ENCODE measurements around the gene ARHGEF28.

ARHGEF28 gene

DNA sequence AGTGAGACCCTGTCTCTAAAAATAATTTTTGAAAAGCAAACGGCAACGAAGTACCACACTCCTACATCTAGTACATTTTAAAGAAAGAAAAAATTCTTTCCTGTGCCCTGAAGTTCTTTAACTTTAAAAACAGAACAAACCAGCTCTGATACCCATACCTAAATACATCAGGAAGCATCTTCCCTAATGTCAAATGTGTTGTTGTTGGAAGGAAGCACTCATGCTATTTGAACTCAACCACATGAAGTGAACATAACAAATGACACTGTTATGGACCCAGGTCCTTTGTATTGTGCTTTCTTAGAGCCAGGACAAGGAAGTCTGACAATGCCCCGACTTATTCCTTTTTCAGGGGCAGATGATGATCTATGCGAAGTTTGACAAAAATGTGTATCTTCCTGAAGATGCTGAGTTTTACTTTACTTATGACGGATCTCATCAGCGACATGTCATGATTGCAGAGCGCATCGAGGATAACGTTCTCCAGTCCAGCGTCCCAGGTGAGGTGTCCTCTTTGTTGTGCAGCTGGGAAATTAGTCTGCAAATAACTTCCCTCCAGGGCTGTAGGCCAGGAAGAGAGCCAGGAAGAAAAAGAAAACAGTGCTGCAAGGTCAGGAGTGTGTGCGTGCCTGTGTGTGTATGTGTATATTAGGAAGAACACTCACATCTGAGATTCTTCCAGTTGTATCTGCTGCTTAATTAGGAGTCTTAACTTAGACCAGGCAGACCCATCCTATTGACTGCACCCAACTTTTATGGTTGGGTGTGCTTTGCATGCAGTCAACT lies 123.7 kb downstream of the ARHGEF28 start:
- Histone ChIP-seq H3K27me3 (ENCODE audit: insufficient read depth, low read length) (no peaks in the 10 kb centered on the region), H3K9ac (ENCODE audit: low read depth, low read length) (no peak overlapping the region), H3K4me1 (ENCODE audit: insufficient read depth, low read length) (peaks cover 12% of the 10 kb centered on the region; the same call in 1 of the 2 replicates), H3K36me3 (ENCODE audit: insufficient read depth, low read depth, low read length) (no peaks in the 10 kb centered on the region), H3K9me3 (ENCODE audit: insufficient read depth, low read depth, low read length) (no peaks in the 10 kb centered on the region), H3K27ac (ENCODE audit: low read length) (no peak overlapping the region), H3K4me3 (ENCODE audit: low read length) (no peak overlapping the region)

DNA sequence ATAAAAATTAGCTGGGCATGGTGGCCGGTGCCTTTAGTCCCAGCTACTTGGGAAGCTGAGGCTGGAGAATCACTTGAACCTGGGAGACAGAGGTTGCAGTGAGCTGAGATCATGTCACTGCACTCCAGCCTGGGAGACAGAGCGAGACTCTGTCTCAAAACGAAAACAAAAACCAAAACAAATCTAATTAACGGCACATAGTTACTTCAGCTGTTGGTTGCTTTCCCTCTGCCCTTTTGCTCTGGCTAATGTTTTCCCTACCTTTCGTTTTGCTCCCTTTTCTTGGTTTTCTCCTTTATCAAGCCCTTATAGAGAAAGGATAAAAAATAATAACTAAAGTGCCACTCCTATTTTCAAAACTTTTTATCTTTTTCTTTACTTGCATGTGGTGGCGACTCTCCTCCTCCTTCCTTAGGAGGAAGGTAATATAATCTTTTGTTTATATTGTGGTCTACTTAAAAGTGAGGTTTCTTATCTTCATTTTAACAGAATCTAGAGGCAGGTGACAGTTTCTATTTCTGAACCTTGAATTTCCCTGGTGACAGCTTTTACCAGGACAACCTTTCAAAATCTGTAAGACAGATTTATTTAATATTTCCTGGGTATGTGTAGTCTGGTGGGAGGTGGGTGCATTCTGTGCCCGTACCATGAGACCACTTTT lies 125.4 kb downstream of the ARHGEF28 start:
- Histone ChIP-seq H3K36me3 (ENCODE audit: insufficient read depth, low read depth, low read length) (no peaks in the 10 kb centered on the region), H3K9me3 (ENCODE audit: insufficient read depth, low read depth, low read length) (no peaks in the 10 kb centered on the region), H3K27me3 (ENCODE audit: insufficient read depth, low read length) (no peaks in the 10 kb centered on the region), H3K27ac (ENCODE audit: low read length) (no peak overlapping the region), H3K4me1 (ENCODE audit: insufficient read depth, low read length) (peaks cover 12% of the 10 kb centered on the region; the same call in 1 of the 2 replicates), H3K4me3 (ENCODE audit: low read length) (no peak overlapping the region), H3K9ac (ENCODE audit: low read depth, low read length) (no peak overlapping the region)

DNA sequence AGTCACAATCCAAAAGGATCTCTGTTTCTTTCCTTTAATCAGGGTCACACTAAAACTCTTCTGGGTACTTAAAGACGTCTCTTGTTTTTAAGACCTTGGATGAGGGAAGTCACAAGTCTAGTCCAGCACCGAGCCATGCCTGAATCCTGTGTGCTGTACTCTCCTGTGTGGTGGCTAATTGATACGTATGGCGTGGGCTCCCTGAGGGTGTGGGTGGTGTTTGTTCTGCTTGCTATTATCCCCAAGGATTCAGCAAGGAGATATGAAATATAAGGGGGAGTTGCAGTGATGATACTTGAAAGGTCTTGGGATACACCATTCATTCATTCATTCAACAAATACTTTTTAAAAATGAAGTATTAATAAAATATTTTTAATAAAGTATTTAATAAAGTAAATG lies 128.3 kb downstream of the ARHGEF28 start:
- H3K27me3 ChIP-seq (ENCODE audit: insufficient read depth, low read length) = no peaks in the 10 kb centered on the region
- no peaks in the 10 kb centered on the region for H3K9me3 ChIP-seq (ENCODE audit: insufficient read depth, low read depth, low read length)
- no peaks in the 10 kb centered on the region for H3K36me3 ChIP-seq (ENCODE audit: insufficient read depth, low read depth, low read length)
- no peak overlapping the region for H3K4me3 ChIP-seq (ENCODE audit: low read length)
- no peaks in the 10 kb centered on the region for H3K4me1 ChIP-seq (ENCODE audit: insufficient read depth, low read length)
- H3K9ac ChIP-seq (ENCODE audit: low read depth, low read length) = no peak overlapping the region
- H3K27ac ChIP-seq (ENCODE audit: low read length) = no peak overlapping the region

DNA sequence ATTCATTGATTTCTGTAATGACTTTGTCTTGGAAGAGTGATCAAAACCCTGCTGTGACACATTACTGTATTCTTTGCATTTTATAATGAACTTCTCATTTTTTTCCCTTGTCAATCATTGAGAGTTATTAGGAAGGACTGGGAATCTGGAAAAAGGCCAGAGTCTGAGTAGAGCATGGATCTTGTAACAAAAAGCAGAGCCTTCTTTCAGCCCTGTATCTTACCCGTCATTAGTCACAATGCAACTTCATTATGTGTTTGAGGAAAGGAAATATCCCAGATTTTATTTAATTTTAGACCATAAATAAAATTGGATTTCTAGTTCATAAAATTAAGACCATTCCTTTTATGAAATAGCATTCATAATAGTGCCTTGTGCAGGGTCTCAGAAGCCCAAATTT lies 131.4 kb downstream of the ARHGEF28 start:
- no peak overlapping the region for H3K27ac ChIP-seq (ENCODE audit: low read length)
- no peak overlapping the region for H3K9ac ChIP-seq (ENCODE audit: low read depth, low read length)
- H3K4me3 ChIP-seq (ENCODE audit: low read length) = no peak overlapping the region
- no peaks in the 10 kb centered on the region for H3K4me1 ChIP-seq (ENCODE audit: insufficient read depth, low read length)
- H3K27me3 ChIP-seq (ENCODE audit: insufficient read depth, low read length) = no peaks in the 10 kb centered on the region
- H3K9me3 ChIP-seq (ENCODE audit: insufficient read depth, low read depth, low read length) = no peaks in the 10 kb centered on the region
- no peaks in the 10 kb centered on the region for H3K36me3 ChIP-seq (ENCODE audit: insufficient read depth, low read depth, low read length)

DNA sequence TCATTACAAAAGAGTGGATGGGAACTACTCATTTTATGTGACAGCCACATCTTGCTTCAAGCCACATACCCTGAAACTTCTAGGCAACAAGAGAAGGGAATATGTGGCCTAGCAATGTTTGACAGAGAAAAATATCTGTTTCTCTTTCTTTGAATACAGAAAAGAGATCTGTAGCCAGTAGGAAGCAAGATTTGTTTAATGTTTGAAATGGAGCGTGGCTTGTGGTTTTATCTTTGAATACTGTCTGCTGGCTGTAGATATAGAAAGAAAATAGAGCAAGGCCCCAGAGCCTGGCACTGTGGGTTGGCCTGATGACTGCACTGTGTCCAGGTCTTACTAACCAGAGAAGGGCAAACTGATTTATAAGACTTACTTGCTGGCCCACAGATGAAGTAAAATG lies 133.8 kb downstream of the ARHGEF28 start:
- no peak overlapping the region for H3K27ac ChIP-seq (ENCODE audit: low read length)
- H3K36me3 ChIP-seq (ENCODE audit: insufficient read depth, low read depth, low read length) = no peaks in the 10 kb centered on the region

DNA sequence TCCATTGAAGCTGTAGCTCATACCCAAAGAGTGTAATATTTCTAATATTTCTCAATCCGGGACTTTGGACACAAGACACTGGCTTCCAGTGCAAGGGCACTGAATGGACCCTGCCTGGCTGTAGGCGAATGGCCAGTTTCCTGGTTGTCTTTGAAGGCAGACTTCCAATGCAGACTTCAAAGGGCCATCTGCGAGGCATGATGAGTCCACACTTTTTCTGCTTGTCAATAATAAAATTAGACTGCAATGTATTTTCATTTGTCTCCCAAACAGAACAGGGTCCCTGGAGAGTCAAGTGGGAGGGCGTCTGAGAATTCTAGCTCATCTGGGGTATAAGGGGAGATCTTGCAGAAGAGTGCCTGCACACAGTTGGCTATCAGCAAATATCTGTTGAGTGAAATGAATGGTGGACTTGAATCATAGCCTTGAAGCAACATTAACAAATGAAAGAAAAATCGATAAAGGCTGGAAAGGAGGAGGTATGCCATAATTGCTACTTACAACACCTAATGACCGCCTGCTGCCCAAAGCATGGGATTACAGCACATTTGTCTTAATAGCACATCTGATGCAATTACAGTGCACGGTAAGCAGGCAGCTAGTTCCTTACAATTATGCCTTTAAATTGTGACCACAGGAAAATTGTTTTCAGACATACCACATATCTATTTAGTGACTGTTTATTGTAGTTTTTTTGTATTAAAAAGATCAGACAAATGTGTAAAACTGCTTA lies 137.5 kb downstream of the ARHGEF28 start:
- Histone ChIP-seq H3K27me3 (ENCODE audit: insufficient read depth, low read length) (no peaks in the 10 kb centered on the region), H3K9me3 (ENCODE audit: insufficient read depth, low read depth, low read length) (peaks cover 16% of the 10 kb centered on the region), H3K27ac (ENCODE audit: low read length) (no peak overlapping the region), H3K36me3 (ENCODE audit: insufficient read depth, low read depth, low read length) (no peaks in the 10 kb centered on the region), H3K9ac (ENCODE audit: low read depth, low read length) (no peak overlapping the region), H3K4me3 (ENCODE audit: low read length) (no peak overlapping the region), H3K4me1 (ENCODE audit: insufficient read depth, low read length) (no peaks in the 10 kb centered on the region)

More for the DNA sequence above, 133.8 kb downstream of the ARHGEF28 start:
- H3K9me3 ChIP-seq (ENCODE audit: insufficient read depth, low read depth, low read length) = no peaks in the 10 kb centered on the region
- H3K27me3 ChIP-seq (ENCODE audit: insufficient read depth, low read length) = no peaks in the 10 kb centered on the region
- H3K4me1 ChIP-seq (ENCODE audit: insufficient read depth, low read length) = no peaks in the 10 kb centered on the region
- H3K4me3 ChIP-seq (ENCODE audit: low read length) = no peak overlapping the region
- H3K9ac ChIP-seq (ENCODE audit: low read depth, low read length) = no peak overlapping the region

DNA sequence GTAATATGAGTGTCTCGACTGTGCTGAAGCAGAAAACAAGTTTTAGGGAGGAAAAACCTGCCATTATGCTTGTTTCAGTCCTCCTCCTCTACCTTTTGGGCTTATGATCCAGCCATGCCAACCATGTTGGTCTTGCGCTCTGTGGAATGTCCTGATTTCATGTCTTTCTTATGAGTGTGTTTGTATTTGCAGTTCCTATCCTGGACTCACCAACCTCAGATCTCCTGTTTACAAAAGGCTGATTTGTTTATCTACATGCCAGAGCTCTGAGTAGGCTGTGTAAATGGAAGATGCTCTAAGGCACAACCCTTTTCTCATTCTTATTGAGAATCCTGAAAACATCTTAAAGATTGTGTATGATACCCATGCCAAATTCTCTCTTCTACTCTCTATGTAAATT lies 138.6 kb downstream of the ARHGEF28 start:
- no peak overlapping the region for H3K4me3 ChIP-seq (ENCODE audit: low read length)
- no peaks in the 10 kb centered on the region for H3K27me3 ChIP-seq (ENCODE audit: insufficient read depth, low read length)
- no peaks in the 10 kb centered on the region for H3K4me1 ChIP-seq (ENCODE audit: insufficient read depth, low read length)
- H3K9me3 ChIP-seq (ENCODE audit: insufficient read depth, low read depth, low read length) = peaks cover 26% of the 10 kb centered on the region
- no peak overlapping the region for H3K9ac ChIP-seq (ENCODE audit: low read depth, low read length)
- H3K36me3 ChIP-seq (ENCODE audit: insufficient read depth, low read depth, low read length) = no peaks in the 10 kb centered on the region
- H3K27ac ChIP-seq (ENCODE audit: low read length) = no peak overlapping the region

DNA sequence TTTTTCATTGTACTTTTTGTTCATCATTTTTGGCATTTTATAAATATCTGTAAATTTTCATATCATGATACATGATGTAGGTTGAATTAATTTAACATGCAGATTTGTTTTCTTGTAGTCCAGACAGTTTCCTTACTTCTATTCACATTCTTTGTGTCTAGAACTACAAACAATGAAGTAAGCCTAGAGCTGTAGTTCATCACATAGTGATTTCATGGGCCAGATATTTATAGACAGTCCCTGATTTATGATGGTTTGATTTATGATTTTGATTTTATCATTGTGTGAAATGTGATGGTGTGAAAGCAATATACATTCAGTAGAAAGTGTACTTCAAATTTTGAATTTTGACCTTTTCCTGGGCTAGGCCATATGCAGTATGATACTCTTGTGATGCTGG lies 139.0 kb downstream of the ARHGEF28 start:
- Histone ChIP-seq H3K9ac (ENCODE audit: low read depth, low read length) (no peak overlapping the region), H3K4me3 (ENCODE audit: low read length) (no peak overlapping the region), H3K36me3 (ENCODE audit: insufficient read depth, low read depth, low read length) (no peaks in the 10 kb centered on the region), H3K27ac (ENCODE audit: low read length) (no peak overlapping the region), H3K9me3 (ENCODE audit: insufficient read depth, low read depth, low read length) (peaks cover 26% of the 10 kb centered on the region), H3K27me3 (ENCODE audit: insufficient read depth, low read length) (no peaks in the 10 kb centered on the region), H3K4me1 (ENCODE audit: insufficient read depth, low read length) (no peaks in the 10 kb centered on the region)

DNA sequence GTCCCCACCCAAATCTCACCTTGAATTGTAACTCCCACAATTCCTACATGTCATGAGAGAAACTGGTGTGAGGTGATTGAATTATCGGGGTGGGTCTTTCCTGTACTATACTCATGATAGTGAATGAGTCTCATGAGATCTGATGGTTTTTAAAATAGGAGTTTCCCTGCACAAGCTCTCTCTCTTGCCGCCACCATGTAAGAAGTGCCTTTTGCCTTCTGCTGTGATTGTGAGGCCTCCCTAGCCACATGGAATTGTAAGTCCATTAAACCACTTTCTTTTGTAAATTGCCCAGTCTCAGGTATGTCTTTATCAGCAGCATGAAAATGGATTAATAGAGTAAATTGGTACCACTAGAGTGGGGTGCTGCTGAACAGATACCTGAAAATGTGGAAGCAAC lies 140.9 kb downstream of the ARHGEF28 start:
- Histone ChIP-seq H3K27me3 (ENCODE audit: insufficient read depth, low read length) (no peaks in the 10 kb centered on the region), H3K4me3 (ENCODE audit: low read length) (no peak overlapping the region), H3K9ac (ENCODE audit: low read depth, low read length) (no peak overlapping the region), H3K36me3 (ENCODE audit: insufficient read depth, low read depth, low read length) (no peaks in the 10 kb centered on the region), H3K9me3 (ENCODE audit: insufficient read depth, low read depth, low read length) (peaks cover 26% of the 10 kb centered on the region), H3K27ac (ENCODE audit: low read length) (no peak overlapping the region), H3K4me1 (ENCODE audit: insufficient read depth, low read length) (no peaks in the 10 kb centered on the region)

DNA sequence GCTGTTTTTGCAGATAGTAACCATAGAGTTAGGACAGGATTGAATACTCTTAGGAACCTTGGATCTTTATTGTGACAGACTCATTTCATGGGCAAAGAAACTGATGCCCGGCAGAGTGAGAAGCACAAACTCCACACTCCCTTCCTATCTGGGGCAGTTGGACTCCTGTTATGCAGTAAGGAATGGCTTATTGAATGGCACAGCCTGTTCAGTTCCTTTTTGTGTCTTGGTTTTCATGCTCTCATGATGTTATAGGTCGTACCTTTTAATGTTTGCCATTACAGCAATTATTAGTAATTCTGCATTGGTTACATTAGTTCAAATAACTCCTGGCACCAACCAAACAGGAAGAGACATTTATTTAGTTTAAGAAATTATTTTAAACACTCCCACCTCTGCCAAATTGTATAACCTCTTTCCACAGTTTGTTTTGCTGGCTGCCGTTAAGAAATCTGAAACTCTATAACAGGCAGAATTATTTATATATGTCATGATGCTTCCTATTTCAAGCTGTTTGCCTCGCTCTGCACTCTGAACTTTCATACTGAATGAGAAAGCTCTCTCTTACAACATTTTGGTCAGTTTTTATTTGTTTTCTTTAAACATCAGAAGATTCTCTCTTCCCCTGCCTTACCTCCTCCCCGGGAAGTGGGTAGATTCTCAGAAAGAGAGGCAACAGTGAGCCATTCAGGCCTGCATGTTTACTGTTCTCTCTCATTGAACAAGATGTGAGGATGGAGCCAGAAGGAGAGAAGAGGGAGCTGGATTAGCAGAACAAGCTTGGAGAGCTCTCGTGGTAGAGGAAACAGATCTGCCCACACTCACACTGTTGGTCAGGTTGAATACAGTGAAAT lies 144.4 kb downstream of the ARHGEF28 start:
- Histone ChIP-seq H3K27me3 (ENCODE audit: insufficient read depth, low read length) (no peaks in the 10 kb centered on the region), H3K27ac (ENCODE audit: low read length) (no peak overlapping the region), H3K4me3 (ENCODE audit: low read length) (no peak overlapping the region), H3K36me3 (ENCODE audit: insufficient read depth, low read depth, low read length) (no peaks in the 10 kb centered on the region), H3K9ac (ENCODE audit: low read depth, low read length) (no peak overlapping the region), H3K9me3 (ENCODE audit: insufficient read depth, low read depth, low read length) (peaks cover 26% of the 10 kb centered on the region), H3K4me1 (ENCODE audit: insufficient read depth, low read length) (no peaks in the 10 kb centered on the region)

DNA sequence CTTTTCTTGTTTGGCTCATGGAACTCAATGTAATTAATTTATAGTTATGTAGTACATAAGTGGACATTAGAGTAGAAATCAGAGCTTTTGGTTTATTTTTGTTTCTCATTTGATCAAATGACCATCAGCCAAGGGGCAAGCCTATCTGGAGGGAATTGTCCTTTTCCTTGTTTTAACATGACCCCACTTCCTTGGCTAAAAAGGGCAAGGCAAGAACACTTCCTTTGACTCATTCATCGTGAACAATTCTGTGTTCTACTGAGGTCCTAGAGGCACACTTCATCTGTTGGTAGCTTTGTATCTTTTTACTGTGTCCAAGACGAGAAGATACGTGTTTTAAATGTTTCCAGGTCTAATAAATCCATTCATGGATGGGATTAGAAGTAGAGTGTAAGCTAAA lies 148.9 kb downstream of the ARHGEF28 start:
- H3K9me3 ChIP-seq (ENCODE audit: insufficient read depth, low read depth, low read length) = no peaks in the 10 kb centered on the region

More for the DNA sequence above, 148.9 kb downstream of the ARHGEF28 start:
- no peak overlapping the region for H3K27ac ChIP-seq (ENCODE audit: low read length)
- H3K9ac ChIP-seq (ENCODE audit: low read depth, low read length) = no peak overlapping the region
- H3K36me3 ChIP-seq (ENCODE audit: insufficient read depth, low read depth, low read length) = no peaks in the 10 kb centered on the region
- no peaks in the 10 kb centered on the region for H3K27me3 ChIP-seq (ENCODE audit: insufficient read depth, low read length)
- no peaks in the 10 kb centered on the region for H3K4me1 ChIP-seq (ENCODE audit: insufficient read depth, low read length)
- no peak overlapping the region for H3K4me3 ChIP-seq (ENCODE audit: low read length)
